HG02642 (cell line): ENCODE measurements around the gene PALMD.

Experiments
- ATAC-seq: cut with Tn5 transposase; IDR thresholded peaks from one replicate; pipeline ENCODE4 v1.9.1; 2021; ENCODE audit warnings: mild to moderate bottlenecking; ENCODE audit not compliant: unreplicated experiment, poor library complexity

Gene PALMD

GRCh38 chr1:99634971-99635624 lies 10.8 kb upstream of the PALMD start:
- no peak for ATAC-seq

DNA sequence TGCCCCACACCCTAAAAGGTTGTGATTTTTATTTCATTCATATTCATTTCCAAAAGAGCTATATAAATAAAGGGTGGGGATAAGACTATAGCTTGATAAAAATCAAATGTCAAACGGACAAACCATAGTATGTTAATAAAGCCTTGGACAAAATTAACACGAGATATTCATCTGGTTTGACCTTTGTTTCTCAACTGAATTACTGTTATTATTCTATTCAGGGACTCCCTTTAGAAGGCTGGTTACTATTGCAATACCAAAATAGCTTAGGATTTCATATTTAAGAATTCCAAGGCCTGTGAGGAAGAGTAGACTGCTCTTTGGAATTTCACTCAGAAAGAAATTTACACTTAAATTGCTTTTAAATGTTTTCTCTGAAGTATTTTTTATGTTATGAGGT lies 10.2 kb upstream of the PALMD start:
- no peak for ATAC-seq

DNA sequence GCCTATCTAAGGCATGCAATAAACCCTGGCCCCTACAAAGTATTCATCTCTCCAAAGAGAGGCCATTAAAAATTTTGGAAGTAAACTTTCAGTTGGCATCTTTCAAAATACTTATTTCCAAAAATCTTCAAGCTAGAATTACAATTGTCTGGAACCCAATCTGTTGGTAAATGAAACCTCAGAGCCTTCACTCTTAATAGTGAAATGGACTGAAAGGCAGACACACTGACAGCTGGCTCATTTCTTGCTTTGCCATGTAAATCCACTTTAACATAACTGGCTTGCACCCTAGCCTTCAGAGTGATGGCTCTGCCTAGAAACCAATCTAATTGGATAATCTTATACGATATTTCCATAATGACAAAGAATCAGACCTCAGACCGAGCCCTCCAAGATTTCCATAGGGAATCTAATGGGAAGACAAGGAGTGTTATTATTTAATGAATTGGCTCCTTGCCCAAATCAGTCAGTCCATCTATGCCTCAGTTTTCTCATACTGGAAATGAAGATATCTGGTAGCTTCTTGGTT lies 9.2 kb upstream of the PALMD start:
- no peak for ATAC-seq

DNA sequence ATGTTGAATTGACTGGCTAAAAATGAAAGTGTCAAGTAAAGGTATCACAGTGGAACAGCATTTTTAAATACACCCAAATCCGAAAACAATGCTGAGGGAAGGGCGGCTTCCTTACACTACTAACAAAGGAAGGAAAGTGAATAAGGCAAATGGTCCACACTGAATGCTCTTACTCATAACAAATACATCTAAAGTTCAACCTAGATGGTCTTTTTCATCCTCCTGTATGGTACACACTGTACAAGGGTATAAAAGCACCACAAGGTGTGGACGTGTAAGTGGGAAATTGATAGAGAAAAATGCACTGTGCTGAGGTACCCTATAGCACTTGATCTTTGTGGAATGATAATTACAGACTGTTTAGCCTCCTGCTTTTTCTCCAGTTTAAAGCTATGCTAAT lies 7.1 kb upstream of the PALMD start:
- ATAC-seq = no peak

- ATAC-seq = no peak
These were observed 6.5 kb upstream of the PALMD start for GRCh38 chr1:99639408-99639807.

DNA sequence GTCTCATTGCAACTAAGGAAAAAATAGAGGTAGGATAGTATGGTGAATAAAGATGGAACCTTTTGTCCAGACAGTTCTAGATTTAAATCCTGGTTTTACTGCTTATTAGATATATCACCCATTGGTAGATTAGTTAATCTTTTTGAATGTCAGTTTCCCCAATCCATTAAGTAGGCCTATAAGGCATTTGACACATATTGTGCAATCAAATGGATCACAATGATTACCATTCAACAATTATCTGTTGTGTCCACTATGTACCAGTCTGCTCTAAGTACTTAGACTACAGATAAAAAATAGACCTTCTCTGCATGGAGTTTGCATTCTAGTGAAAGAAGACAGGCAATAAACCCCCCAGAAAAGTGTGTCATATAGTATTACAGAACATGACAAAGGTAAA lies 6.0 kb upstream of the PALMD start:
- ATAC-seq = no peak

- ATAC-seq = no peak
These were observed 5.2 kb upstream of the PALMD start for GRCh38 chr1:99640672-99641071.

DNA sequence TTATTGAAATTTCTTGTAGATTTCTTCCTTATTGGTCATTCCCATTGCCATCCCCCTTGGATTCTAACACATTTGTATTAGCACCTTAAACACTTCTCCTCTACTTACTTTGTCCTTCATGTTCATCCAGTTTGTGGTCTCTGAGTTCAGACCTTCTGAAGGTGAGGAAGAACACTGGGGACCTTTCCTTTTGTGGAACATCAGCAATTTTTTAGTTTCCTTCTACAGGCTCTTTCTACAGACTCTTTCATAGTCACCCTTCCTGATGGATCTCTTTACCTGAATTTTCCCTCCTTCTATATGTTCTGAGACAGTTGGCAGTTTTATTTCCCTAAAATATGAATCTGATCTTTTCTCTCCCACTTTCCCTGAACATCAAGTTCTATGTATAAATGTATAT lies 4.4 kb upstream of the PALMD start:
- no peak for ATAC-seq

DNA sequence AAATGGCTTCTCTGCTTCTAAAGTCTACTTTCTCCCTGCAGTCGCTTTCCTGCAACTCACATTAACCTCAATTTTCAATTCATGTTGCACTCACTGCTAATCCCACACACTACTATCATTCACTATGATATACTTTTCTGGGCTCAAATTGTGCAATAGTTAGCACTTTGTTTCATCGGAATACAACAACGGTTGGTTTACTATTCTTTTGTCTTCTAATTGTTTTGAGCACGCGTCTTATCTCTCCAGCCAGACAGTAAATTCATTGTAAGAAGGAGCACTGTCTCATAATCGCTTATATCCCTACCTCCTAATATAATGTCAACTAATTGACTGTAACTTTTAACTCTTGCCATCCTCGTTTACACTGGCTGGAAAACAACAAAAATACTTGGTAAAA lies 3.9 kb upstream of the PALMD start:
- no peak for ATAC-seq

DNA sequence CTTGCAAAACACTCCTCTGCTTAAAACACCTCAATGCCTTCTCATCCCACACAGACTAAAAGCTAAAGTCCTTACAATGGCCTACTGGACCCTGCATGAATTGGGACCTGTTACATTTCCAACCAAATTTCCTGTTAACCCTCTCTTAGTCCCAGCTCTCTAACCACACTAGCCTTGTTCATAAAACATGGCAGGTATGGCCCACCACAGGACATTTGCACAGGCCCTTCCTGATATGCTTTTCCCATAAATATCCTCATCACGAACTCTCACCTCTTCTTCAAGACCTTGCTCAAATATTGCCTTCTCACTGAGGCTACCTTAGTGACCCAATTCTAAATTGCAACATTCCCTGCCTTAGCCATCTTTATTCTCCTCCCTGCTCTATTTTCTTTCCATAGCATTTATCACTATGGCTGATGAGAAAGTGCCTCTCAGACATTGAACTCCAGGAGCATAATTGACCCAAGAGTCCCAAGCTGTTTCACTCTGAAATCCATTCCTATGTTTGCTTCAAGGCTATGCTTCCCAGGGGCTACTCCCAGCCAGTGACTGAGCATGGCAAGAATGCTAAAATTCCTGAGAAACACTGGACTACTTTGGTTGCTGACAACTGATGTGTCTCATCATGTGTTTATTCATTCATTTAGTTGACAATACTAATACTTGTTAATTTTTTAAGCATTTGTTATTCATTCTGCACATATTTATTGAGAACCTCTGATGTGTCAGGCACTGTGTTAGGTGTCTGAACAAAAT lies 2.7 kb upstream of the PALMD start:
- no peak for ATAC-seq

DNA sequence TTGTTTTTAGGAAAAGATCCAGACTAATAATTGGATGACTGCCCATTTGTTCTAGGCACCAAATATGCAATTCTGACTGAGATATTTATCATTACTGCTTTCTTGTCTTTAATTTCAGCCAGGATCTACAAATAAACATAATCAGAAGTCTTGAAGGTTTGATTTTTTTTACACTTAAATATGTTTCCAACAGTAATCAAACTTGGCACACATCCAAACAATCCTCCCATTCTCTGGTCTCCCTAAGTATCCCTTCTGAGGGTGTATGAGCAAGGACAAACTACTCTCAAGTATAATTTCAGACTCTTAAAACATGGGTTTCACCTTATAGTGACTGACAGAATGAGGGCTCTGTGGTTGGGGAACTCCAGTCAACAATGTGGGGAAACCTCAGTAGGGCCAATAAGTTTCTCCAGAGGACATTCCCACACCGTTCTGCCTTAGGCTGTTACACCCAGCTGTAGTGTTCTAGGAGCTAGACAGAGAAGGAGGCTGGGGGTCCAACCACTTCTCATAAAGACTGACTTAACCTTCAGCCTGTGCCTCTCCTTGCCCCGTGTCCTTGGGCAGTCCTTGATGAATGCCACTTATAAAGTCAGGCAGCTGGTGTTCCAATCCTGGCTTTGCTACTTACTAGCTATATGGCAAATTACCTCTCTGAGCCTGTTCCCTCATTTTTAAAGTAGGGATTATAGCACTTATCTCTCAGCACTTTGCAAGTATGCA lies 1.5 kb upstream of the PALMD start:
- ATAC-seq = no peak

DNA sequence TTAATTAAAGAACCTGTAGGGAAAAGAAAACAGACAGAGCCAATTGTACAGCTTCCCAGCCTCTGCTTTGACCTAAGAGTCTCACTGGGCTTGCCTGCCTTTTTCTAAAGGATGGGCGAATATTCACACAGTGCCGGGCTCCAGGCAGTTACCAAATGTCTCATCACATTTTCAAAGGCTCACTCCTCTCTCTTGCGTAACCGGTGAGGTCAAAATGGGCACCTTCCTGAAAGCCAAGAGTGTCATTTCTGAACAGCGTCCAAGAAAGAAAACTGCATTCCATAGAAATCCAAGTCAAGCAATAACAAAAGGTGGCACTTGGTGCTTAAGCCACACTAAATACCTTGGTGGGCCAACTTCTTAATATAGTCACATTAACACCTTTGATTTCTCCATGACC lies 710 bp upstream of the PALMD start:
- ATAC-seq = no peak

- ATAC-seq = no peak
These were observed 955 bp downstream of the PALMD start for GRCh38 chr1:99646868-99647267.

- ATAC-seq = no peak
These were observed 1.6 kb downstream of the PALMD start for GRCh38 chr1:99647490-99647889.

- no peak for ATAC-seq
These were observed 2.2 kb downstream of the PALMD start for GRCh38 chr1:99648107-99648506.

GRCh38 chr1:99650030-99650429 lies 4.1 kb downstream of the PALMD start:
- no peak for ATAC-seq

- no peak for ATAC-seq
These were observed 5.0 kb downstream of the PALMD start for GRCh38 chr1:99650773-99651437.

DNA sequence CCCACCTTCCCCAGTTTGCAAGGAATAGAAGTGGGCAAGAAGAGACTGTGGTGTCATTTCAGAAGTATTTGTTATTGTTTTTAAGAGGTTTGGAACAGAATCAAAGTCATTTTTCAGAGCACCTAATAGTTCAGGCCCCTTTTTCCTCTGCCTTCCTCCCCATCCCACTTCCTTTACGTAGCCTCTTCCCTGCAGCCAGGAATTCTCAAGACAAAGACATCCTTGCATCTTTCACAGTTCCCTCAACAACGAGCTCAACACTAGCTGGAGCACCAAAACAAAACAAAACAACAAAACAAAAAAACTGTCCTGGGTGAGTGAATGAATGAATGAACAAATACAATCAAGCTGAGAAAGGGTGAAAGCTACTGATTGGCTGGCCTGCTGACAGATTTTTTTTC lies 7.0 kb downstream of the PALMD start:
- no peak for ATAC-seq

GRCh38 chr1:99655376-99655775 lies 9.5 kb downstream of the PALMD start:
- ATAC-seq = no peak

GRCh38 chr1:99656701-99657100 lies 10.8 kb downstream of the PALMD start:
- no peak for ATAC-seq
